GM23338 (cell line): Measurements from ENCODE around the gene CTNNBIP1.

Experiments
- CREB1 ChIP-seq: fragments of 250-450 bp; sonication (Bioruptor Pico); IDR thresholded peaks from 2 replicates; pipeline ENCODE4 v1.5.0; 2020; ENCODE audit warnings: low read depth, mild to moderate bottlenecking, moderate library complexity
- EZH2 ChIP-seq: fragments of 200-600 bp; sonication (generic); IDR thresholded peaks from one replicate; pipeline ENCODE4 v1.8.0; 2017; ENCODE audit warnings: antibody characterized with exemption, mild to moderate bottlenecking, low read depth; ENCODE audit not compliant: unreplicated experiment
- EZH2phosphoT487 ChIP-seq: fragments of 200-600 bp; sonication (generic); IDR thresholded peaks from one replicate; pipeline ENCODE4 v1.8.1; 2018; ENCODE audit warnings: antibody characterized with exemption; ENCODE audit not compliant: unreplicated experiment
- JUNB ChIP-seq: IDR thresholded peaks from one replicate; pipeline ENCODE4 v1.6.1; 2016; ENCODE audit warnings: antibody characterized with exemption; ENCODE audit not compliant: unreplicated experiment
- NANOG ChIP-seq: IDR thresholded peaks from 2 replicates; pipeline ENCODE4 v1.6.1; 2016; ENCODE audit warnings: antibody characterized with exemption, borderline replicate concordance
- POLR2AphosphoS5 ChIP-seq: IDR thresholded peaks from 2 replicates; pipeline ENCODE4 v1.6.1; 2016; ENCODE audit warnings: antibody characterized with exemption, low read depth
- STAT1 ChIP-seq: IDR thresholded peaks from one replicate; pipeline ENCODE4 v1.6.1; 2016; ENCODE audit warnings: antibody characterized with exemption; ENCODE audit not compliant: unreplicated experiment
- ZNF114 ChIP-seq: fragments of 250-450 bp; sonication (Bioruptor Pico); IDR thresholded peaks from 2 replicates; pipeline ENCODE4 v1.5.0; 2020; ENCODE audit warnings: mild to moderate bottlenecking, moderate library complexity
- ZNF331 ChIP-seq: fragments of 250-450 bp; sonication (Bioruptor Pico); IDR thresholded peaks from 2 replicates; pipeline ENCODE4 v1.5.0; 2020; ENCODE audit warnings: low read depth, mild to moderate bottlenecking, moderate library complexity
- TF ChIP-seq, protein P1 (sequence below), 2 experiments: fragments of 200-600 bp in 1 of 2; sonication (generic) in 1 of 2; conservative IDR thresholded peaks; 2 replicates each; pipeline versions ENCODE4 v1.5.1 to v1.6.1; 2016 to 2017; ENCODE audit warnings: antibody characterized with exemption in 2 of 2, low read depth in 2 of 2, mild to moderate bottlenecking in 2 of 2, moderate library complexity in 1 of 2
- TF ChIP-seq, protein P2 (sequence below): IDR thresholded peaks from one replicate; pipeline ENCODE4 v1.6.1; 2018; ENCODE audit warnings: antibody characterized with exemption; ENCODE audit not compliant: unreplicated experiment
- TF ChIP-seq, protein P3 (sequence below): IDR thresholded peaks from 2 replicates; pipeline ENCODE4 v1.6.1; 2016; ENCODE audit warnings: antibody characterized with exemption
- TF ChIP-seq, protein P4 (sequence below): fragments of 250-450 bp; sonication (Bioruptor Pico); IDR thresholded peaks from 2 replicates; pipeline ENCODE4 v1.5.0; 2020; ENCODE audit warnings: mild to moderate bottlenecking, moderate library complexity

DNA sequence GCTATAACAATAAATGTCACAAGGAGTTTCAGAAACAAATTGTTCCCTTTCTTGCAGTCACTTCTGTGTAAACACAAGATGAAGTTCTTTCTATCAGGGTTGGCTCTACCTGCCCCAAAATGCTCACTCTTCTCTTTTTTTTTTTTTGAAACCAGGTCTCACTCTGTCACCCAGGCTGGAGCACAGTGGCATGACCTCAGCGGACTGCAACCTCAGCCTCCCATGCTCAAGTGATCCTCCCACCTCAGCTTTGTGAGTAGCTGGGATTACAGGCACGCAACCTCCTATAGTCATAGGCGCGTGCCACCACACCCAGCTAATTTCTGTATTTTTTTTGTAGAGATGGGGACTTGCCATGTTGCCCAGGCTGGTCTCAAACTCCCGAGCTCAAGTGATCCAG is 10.5 kb upstream of the CTNNBIP1 start:
- TF ChIP-seq EZH2 (no peak), NANOG (no peak), POLR2AphosphoS5 (no peak), ZNF331 (CRISPR knock-in tag) (no peak), EZH2phosphoT487 (no peak), JUNB (no peak), CREB1 (CRISPR knock-in tag) (no peak), STAT1 (no peak), ZNF114 (CRISPR knock-in tag) (no peak)
- TF ChIP-seq, protein P1, sequence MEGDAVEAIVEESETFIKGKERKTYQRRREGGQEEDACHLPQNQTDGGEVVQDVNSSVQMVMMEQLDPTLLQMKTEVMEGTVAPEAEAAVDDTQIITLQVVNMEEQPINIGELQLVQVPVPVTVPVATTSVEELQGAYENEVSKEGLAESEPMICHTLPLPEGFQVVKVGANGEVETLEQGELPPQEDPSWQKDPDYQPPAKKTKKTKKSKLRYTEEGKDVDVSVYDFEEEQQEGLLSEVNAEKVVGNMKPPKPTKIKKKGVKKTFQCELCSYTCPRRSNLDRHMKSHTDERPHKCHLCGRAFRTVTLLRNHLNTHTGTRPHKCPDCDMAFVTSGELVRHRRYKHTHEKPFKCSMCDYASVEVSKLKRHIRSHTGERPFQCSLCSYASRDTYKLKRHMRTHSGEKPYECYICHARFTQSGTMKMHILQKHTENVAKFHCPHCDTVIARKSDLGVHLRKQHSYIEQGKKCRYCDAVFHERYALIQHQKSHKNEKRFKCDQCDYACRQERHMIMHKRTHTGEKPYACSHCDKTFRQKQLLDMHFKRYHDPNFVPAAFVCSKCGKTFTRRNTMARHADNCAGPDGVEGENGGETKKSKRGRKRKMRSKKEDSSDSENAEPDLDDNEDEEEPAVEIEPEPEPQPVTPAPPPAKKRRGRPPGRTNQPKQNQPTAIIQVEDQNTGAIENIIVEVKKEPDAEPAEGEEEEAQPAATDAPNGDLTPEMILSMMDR (conservative IDR thresholded peaks at IDR 0.05; ENCODE audit: low read depth in 2 of 2): no peak
- TF ChIP-seq, protein P2, sequence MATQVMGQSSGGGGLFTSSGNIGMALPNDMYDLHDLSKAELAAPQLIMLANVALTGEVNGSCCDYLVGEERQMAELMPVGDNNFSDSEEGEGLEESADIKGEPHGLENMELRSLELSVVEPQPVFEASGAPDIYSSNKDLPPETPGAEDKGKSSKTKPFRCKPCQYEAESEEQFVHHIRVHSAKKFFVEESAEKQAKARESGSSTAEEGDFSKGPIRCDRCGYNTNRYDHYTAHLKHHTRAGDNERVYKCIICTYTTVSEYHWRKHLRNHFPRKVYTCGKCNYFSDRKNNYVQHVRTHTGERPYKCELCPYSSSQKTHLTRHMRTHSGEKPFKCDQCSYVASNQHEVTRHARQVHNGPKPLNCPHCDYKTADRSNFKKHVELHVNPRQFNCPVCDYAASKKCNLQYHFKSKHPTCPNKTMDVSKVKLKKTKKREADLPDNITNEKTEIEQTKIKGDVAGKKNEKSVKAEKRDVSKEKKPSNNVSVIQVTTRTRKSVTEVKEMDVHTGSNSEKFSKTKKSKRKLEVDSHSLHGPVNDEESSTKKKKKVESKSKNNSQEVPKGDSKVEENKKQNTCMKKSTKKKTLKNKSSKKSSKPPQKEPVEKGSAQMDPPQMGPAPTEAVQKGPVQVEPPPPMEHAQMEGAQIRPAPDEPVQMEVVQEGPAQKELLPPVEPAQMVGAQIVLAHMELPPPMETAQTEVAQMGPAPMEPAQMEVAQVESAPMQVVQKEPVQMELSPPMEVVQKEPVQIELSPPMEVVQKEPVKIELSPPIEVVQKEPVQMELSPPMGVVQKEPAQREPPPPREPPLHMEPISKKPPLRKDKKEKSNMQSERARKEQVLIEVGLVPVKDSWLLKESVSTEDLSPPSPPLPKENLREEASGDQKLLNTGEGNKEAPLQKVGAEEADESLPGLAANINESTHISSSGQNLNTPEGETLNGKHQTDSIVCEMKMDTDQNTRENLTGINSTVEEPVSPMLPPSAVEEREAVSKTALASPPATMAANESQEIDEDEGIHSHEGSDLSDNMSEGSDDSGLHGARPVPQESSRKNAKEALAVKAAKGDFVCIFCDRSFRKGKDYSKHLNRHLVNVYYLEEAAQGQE: no peak
- TF ChIP-seq, protein P3, sequence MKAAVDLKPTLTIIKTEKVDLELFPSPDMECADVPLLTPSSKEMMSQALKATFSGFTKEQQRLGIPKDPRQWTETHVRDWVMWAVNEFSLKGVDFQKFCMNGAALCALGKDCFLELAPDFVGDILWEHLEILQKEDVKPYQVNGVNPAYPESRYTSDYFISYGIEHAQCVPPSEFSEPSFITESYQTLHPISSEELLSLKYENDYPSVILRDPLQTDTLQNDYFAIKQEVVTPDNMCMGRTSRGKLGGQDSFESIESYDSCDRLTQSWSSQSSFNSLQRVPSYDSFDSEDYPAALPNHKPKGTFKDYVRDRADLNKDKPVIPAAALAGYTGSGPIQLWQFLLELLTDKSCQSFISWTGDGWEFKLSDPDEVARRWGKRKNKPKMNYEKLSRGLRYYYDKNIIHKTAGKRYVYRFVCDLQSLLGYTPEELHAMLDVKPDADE: no peak
- TF ChIP-seq, protein P4, sequence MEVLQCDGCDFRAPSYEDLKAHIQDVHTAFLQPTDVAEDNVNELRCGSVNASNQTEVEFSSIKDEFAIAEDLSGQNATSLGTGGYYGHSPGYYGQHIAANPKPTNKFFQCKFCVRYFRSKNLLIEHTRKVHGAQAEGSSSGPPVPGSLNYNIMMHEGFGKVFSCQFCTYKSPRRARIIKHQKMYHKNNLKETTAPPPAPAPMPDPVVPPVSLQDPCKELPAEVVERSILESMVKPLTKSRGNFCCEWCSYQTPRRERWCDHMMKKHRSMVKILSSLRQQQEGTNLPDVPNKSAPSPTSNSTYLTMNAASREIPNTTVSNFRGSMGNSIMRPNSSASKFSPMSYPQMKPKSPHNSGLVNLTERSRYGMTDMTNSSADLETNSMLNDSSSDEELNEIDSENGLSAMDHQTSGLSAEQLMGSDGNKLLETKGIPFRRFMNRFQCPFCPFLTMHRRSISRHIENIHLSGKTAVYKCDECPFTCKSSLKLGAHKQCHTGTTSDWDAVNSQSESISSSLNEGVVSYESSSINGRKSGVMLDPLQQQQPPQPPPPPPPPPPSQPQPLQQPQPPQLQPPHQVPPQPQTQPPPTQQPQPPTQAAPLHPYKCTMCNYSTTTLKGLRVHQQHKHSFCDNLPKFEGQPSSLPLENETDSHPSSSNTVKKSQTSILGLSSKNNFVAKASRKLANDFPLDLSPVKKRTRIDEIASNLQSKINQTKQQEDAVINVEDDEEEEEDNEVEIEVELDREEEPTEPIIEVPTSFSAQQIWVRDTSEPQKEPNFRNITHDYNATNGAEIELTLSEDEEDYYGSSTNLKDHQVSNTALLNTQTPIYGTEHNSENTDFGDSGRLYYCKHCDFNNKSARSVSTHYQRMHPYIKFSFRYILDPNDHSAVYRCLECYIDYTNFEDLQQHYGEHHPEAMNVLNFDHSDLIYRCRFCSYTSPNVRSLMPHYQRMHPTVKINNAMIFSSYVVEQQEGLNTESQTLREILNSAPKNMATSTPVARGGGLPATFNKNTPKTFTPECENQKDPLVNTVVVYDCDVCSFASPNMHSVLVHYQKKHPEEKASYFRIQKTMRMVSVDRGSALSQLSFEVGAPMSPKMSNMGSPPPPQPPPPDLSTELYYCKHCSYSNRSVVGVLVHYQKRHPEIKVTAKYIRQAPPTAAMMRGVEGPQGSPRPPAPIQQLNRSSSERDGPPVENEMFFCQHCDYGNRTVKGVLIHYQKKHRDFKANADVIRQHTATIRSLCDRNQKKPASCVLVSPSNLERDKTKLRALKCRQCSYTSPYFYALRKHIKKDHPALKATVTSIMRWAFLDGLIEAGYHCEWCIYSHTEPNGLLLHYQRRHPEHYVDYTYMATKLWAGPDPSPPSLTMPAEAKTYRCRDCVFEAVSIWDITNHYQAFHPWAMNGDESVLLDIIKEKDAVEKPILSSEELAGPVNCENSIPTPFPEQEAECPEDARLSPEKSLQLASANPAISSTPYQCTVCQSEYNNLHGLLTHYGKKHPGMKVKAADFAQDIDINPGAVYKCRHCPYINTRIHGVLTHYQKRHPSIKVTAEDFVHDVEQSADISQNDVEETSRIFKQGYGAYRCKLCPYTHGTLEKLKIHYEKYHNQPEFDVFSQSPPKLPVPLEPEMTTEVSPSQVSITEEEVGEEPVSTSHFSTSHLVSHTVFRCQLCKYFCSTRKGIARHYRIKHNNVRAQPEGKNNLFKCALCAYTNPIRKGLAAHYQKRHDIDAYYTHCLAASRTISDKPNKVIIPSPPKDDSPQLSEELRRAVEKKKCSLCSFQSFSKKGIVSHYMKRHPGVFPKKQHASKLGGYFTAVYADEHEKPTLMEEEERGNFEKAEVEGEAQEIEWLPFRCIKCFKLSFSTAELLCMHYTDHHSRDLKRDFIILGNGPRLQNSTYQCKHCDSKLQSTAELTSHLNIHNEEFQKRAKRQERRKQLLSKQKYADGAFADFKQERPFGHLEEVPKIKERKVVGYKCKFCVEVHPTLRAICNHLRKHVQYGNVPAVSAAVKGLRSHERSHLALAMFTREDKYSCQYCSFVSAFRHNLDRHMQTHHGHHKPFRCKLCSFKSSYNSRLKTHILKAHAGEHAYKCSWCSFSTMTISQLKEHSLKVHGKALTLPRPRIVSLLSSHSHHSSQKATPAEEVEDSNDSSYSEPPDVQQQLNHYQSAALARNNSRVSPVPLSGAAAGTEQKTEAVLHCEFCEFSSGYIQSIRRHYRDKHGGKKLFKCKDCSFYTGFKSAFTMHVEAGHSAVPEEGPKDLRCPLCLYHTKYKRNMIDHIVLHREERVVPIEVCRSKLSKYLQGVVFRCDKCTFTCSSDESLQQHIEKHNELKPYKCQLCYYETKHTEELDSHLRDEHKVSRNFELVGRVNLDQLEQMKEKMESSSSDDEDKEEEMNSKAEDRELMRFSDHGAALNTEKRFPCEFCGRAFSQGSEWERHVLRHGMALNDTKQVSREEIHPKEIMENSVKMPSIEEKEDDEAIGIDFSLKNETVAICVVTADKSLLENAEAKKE (CRISPR knock-in tag): no peak
